Cardiac fibroblast (primary cell): ENCODE results near the gene ARID1B.

Source experiments
- DNase-seq, 2 donors: peaks; one replicate each; pipeline versions ENCODE4 v3.0.0 to v3.0.0-alpha.2; 2010; ENCODE audit warnings: low read depth in 2 of 2
- H3K4me3 ChIP-seq, 2 donors: replicated peaks in 1 of 2; 1 replicate in 1 of 2; 2 replicates in 1 of 2; pipeline ENCODE4 v1.5.1; 2011; ENCODE audit warnings: low read depth in 2 of 2, low read length in 2 of 2, mild to moderate bottlenecking in 2 of 2, moderate library complexity in 1 of 2
- TF ChIP-seq, protein P1 (sequence below): IDR thresholded peaks from one replicate; pipeline ENCODE4 v1.5.1; 2011; ENCODE audit warnings: low read depth, mild to moderate bottlenecking, low read length, inconsistent platforms

The ARID1B gene

GRCh38 chr6:157224951-157225574 lies 447.9 kb downstream of the ARID1B start:
- H3K4me3 ChIP-seq, result no peak overlapping the region
- TF ChIP-seq, protein P1, sequence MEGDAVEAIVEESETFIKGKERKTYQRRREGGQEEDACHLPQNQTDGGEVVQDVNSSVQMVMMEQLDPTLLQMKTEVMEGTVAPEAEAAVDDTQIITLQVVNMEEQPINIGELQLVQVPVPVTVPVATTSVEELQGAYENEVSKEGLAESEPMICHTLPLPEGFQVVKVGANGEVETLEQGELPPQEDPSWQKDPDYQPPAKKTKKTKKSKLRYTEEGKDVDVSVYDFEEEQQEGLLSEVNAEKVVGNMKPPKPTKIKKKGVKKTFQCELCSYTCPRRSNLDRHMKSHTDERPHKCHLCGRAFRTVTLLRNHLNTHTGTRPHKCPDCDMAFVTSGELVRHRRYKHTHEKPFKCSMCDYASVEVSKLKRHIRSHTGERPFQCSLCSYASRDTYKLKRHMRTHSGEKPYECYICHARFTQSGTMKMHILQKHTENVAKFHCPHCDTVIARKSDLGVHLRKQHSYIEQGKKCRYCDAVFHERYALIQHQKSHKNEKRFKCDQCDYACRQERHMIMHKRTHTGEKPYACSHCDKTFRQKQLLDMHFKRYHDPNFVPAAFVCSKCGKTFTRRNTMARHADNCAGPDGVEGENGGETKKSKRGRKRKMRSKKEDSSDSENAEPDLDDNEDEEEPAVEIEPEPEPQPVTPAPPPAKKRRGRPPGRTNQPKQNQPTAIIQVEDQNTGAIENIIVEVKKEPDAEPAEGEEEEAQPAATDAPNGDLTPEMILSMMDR, result no peak
- no peak for DNase-seq

DNA sequence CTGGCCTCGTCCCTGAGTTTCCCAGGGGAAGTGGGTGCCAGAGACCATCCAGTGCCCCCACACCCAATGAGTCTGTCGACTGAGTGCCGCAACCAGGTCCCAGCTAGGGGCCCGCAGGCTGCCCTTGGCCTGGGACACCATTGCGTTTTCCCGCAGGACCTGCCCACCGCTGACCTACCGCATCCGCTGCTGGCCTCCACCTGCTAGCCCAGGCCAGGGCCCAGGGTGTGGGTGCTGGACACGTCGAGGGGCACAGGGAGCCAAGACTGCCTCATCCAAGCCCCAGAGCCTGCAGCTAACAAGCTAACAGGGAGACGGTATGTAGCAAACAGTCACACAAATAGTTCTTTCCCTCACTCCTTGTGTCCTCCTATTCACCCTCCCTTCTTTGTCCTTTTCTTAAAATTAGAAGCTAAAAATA lies 448.4 kb downstream of the ARID1B start:
- DNase-seq, result no peak

GRCh38 chr6:157226026-157226625 lies 448.9 kb downstream of the ARID1B start:
- no peak overlapping the region for H3K4me3 ChIP-seq
- DNase-seq, result peak; percentile 59 to 92
- TF ChIP-seq, protein P1, result no peak

More for the DNA sequence above, 448.4 kb downstream of the ARID1B start:
- TF ChIP-seq, protein P1, result no peak
- H3K4me3 ChIP-seq, result no peak overlapping the region

- peak in 1 of 2 donors; percentile 38 for DNase-seq
- no peak overlapping the region for H3K4me3 ChIP-seq
- TF ChIP-seq, protein P1, result no peak
Observed at GRCh38 chr6:157226761-157227160, 449.6 kb downstream of the ARID1B start.

DNA sequence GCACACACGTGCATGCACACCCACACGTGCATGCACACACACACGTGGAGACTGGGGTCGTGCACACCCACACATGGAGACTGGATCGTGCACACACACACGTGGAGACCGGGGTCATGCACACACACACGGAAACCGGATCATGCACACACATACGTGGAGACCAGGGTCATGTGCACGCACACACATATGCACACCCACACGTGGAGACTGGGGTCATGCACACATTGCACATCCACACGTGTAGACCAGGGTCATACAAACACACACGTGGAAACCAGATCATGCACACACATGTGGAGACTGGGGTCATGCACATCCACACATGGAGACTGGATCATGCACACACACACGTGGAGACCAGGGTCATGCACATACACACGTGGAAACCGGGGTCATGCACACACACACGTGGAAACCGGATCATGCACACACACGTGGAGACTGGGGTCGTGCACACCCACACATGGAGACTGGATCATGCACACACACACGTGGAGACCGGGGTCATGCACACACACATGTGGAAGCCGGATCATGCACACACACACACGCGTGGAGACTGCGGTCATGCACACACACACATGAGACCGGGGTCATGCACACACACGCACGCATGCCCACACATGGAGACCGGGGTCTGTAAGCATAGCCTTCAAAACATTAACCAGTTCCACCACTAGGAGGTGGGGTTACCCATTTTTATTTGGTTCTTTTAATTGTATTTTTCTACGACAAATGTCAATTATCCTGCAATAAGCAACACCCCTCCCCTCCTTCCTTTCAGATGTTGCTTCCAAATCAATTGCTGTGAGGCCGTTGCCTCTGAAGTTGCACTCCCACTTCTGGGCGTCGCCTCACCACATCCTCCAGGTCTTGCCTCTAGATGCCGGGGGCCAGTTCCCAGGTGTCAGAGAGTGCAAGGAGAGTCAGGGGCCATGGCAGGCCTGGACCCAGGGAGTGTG lies 450.3 kb downstream of the ARID1B start:
- TF ChIP-seq, protein P1, result peak; percentile 44
- no peak overlapping the region for H3K4me3 ChIP-seq
- peak in 1 of 2 donors; percentile 27 for DNase-seq

DNA sequence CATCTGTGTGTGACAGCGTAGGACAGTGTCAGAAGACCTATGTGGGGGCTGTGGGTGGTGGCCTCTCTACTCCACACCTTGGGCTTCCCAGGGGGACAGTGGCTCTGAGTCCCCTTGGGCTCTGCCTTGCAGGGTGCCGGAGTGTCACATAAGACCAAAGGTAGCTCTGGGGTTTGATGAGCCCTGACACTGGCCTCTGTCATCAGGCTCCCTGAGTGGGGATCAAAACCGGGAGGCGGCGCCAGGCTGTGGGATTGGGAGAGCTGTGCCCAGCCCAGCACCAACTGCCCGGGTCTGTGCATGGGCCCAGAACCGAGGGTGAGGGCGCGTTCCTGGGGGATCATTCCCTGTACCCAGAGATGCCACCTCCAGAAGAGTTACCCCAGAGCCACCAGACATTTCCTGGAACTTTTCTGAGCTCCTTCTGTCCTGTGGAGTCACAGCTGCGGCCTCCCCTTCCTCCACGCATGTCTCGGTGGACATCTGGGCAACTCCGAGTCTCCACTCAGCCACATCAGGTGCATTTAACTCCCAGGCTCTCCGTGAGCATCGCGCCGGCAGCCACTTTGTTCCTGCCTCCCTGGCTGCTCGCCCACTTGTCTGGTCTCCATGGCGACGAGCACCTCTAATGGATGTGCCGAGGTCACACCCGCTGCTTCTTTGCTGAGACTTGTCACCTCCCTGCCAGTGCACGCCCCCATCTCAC lies 451.4 kb downstream of the ARID1B start:
- no peak overlapping the region for H3K4me3 ChIP-seq
- TF ChIP-seq, protein P1, result no peak
- no peak for DNase-seq
